ENCODE data around the gene HABP2. TPM values are rescaled to one million over a fixed set of nuclear protein-coding genes. Genes with fewer than 3 reads are reported as not detected.
A peak's percentile ranks its signal among the peaks of the same experiment; 100 is the strongest.

The HABP2 gene
- total RNA-seq, 1 donor from 2014 or later, result not detected

- DNase-seq, result no peak
- no peak for ATAC-seq
- intact Hi-C loops (cut with micrococcal nuclease), result no loop called here
Observed at GRCh38 chr10:113524539-113525490, 28.0 kb upstream of the HABP2 start.

GRCh38 chr10:113525713-113526112, 27.1 kb upstream of the HABP2 start:
- ATAC-seq, result no peak
- intact Hi-C loops (cut with micrococcal nuclease), result no loop called here
- DNase-seq, result no peak

GRCh38 chr10:113527211-113527906, 25.5 kb upstream of the HABP2 start:
- intact Hi-C loops (cut with micrococcal nuclease), result no loop called here
- DNase-seq (no peak), ATAC-seq (no peak)

DNA sequence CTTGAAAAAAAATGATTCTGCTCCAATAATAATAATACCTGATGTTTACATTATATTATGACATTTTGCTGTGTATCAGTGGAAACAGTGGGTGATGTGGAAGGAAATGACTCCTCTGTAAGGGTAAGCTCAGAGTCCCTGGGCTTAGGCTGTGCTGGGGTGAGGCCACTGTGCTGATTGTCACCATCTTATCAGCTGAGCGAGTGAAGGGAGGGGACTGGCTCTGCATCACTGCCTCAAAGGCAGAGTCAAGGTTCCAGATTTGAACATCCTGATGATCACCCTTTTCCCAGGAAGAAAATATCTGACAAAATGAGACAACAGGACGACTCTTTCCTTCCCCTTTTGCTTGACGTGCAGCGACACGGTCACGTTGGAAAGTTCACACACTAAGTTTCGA, 24.0 kb upstream of the HABP2 start:
- intact Hi-C loops (cut with micrococcal nuclease), result no loop called here
- ATAC-seq (no peak), DNase-seq (no peak)

DNA sequence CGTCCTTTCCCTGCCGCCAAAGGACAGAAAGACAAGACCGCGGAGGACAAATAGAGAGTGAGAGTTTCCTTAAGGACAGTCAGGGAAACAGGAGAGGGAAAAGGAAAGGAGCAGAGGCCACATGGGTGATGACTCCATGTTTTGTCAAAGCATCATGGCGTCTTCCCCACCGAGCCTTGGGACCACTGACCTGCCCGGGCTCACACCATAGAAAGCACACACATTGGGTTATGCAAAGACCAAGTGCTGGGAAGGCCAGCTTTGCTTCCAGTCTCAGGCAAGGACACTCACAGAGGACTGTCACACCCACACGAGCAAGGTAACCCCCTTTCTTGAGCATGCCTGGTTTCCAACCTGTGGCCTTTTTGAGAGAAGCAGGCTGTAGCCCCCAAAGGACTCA, 23.3 kb upstream of the HABP2 start:
- intact Hi-C loops (cut with micrococcal nuclease), result no loop called here
- ATAC-seq (no peak), DNase-seq (no peak)

- intact Hi-C loops (cut with micrococcal nuclease), result no loop called here
- DNase-seq (no peak), ATAC-seq (no peak)
Observed at GRCh38 chr10:113530476-113530875, 22.4 kb upstream of the HABP2 start.

- ATAC-seq (no peak), DNase-seq (no peak)
- intact Hi-C loops (cut with micrococcal nuclease), result no loop called here
Observed at GRCh38 chr10:113532724-113533123, 20.1 kb upstream of the HABP2 start.

DNA sequence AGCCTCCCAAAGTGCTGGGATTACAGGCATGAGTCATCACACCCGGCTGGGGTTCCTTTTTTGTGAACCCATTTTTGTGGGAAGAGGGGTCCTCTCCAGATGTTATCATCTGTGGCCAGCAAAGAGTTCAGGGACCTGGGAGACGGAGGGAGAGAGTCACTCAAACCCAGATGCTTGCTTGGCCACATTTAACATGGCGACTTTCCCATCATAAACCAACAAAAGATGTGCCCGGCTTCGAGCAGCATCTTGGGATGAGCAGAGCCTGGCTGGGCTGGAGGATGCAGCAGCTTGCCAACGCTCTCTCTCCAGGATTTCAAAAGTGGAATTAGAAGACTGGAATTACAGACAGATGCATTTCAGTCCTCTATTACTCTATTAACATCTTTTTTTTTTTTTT, 19.1 kb upstream of the HABP2 start:
- ATAC-seq, result no peak
- no peak for DNase-seq
- intact Hi-C loops (cut with micrococcal nuclease), result no loop called here

GRCh38 chr10:113534423-113534822, 18.4 kb upstream of the HABP2 start:
- no peak for ATAC-seq
- intact Hi-C loops (cut with micrococcal nuclease), result no loop called here
- DNase-seq, result no peak

DNA sequence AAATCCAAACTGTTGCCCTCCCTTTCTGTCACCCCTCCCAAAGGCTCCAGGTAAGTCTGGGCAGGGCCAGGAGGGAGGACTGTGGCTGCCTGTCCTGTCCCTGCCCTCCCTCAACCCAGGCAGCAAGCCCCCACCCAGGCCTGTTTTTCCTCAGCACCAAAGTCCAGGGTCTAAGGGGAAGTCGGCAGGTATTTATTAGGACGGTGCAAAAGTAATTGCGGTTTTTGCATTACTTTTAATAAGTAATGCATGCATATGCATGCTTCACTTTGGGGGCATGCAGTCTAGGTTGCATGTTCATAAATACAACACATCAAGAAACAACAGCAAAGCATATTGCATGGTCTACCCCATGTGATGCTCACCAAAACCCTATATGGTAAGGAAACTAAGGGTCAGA, 15.2 kb upstream of the HABP2 start:
- intact Hi-C loops (cut with micrococcal nuclease), result no loop called here
- ATAC-seq (no peak), DNase-seq (no peak)

DNA sequence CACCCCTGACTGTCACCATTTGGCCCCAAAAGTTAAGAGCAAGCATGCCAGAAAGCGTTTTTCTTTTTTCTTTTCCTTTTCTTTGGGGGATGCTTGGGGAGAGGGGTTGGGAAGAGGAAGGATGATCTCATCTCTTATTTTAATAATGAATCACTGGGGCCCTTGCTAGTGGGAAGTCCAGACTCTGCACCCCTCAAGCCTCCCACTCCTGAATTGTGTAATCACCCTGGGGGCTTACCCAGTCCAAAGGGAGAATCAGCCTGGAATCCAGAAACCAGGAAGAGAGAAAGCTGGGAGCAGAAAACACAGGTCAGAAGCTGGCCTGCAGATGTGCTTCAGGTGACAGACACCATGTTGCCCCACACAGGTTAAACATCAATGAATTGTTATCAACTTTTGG, 14.7 kb upstream of the HABP2 start:
- no peak for ATAC-seq
- intact Hi-C loops (cut with micrococcal nuclease), result no loop called here
- no peak for DNase-seq

DNA sequence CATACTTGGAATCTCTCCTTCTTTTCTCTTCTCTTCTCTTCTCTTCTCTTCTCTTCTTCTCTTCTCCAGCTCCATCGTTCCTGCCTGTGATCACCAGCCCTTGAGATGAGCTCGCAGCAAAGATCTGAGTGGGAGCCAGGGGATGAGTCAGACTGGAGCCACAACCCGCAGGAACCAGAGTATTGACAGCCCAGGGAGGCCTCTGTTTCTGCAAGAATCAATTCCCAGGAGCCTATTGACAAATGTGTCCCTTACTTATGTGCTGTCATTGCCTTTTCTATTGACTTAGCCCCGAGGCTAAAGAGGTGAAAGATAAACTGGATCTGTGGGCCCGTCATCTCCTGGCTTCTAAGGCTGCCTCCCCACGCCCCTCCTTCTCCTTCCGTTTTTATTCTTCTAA, 13.1 kb upstream of the HABP2 start:
- intact Hi-C loops (cut with micrococcal nuclease), result no loop called here
- ATAC-seq, result no peak
- no peak for DNase-seq

- intact Hi-C loops (cut with micrococcal nuclease), result no loop called here
- ATAC-seq, result no peak
- no peak for DNase-seq
Observed at GRCh38 chr10:113540845-113541548, 11.9 kb upstream of the HABP2 start.

DNA sequence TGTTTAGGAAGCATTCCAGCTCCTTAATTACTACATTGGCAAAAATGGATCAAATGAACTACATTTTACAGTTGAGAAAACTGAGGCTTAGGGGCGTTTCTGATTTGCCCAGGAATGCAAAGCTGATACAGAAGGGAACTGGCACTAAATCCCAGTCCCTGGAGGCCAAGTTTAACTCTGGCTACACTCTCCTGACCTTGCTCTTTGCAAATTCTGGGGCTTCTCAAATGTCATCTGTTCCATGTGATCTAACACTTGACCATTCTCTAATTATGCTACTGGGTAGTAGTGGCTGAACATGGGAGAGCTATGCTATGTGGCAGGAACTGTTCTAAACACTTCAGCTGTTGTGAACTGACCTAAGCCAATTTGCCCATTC, 11.3 kb upstream of the HABP2 start:
- DNase-seq (no peak), ATAC-seq (peak; percentile 69)
- intact Hi-C loops (cut with micrococcal nuclease), result no loop called here

DNA sequence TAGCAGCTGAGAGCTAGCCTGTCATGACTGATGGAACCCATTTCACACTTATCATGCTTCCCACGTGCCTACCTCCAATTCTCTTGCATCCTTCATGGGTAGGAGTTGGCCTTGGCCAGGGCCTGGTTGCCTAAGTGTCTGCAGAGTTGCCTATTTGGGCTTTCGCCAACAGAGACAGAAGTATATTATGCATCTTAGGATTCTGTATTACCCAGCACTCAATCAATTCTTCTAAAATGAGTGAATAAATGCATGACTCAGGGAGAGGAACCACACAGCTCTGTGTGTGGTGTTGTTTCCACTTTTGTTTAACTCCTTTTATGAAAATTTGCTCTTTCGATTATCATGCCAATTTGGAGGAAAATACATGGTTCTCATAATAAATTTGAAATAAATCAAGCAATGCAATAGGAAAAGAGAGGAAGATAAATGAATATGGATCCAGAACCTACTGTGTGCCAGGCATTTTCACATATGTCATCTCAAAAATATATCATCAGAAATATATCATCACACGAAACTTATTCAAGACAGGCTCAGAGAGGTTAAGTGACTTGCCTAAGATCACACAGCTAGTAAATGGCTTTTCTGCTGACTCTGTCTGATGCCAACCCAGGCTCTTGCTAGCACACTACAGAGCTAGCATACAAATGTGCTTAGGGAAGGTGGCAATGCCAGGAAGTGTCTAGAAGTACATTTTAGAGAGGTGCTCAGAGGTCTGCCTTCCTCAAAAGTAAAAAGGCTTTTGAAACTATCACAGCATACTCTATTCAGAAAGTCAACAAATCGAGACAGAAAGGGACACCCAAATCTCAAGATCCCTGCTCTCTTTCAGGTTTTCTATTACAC, 9.5 kb upstream of the HABP2 start:
- intact Hi-C loops (cut with micrococcal nuclease), result no loop called here
- ATAC-seq, result no peak
- DNase-seq, result no peak

DNA sequence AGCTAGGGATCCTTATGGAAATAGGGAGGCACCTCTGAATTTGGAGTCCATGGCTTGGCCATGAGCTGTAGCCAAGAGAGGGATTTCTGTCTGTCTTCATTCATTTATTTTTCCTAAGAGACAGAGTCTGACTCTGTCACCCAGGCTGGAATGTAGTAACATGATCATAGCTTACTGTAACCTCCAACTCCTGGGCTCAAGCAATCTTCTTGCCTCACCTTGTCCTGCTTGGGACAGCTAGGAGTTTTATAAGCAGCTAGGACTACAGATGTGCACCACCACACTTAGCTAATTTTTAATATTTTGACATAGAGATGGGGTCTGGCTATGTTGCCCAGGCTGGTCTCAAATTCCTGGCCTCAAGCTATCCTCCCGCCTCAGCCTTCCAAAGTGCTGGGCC, 8.5 kb upstream of the HABP2 start:
- DNase-seq (no peak), ATAC-seq (no peak)
- intact Hi-C loops (cut with micrococcal nuclease), result no loop called here

DNA sequence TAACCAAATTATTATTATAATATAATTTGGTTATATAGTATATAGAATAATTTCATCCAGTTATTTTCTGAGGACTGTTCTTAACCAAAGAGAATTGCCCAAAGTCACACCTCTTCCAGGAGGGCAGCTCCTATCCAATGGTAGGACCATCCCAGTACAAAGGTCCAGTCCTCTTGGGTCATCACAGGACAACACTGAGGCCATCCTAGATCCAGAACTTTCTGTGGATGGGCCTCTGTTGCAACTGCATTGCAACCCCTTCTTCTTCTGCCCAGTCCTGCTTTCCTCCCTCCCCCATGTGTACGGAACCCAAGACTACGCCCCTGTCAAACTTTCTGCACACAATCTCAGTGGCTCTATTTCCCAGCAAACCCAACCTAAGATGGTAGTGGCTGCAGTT, 5.4 kb upstream of the HABP2 start:
- ATAC-seq (no peak), DNase-seq (no peak)
- intact Hi-C loops (cut with micrococcal nuclease), result no loop called here

DNA sequence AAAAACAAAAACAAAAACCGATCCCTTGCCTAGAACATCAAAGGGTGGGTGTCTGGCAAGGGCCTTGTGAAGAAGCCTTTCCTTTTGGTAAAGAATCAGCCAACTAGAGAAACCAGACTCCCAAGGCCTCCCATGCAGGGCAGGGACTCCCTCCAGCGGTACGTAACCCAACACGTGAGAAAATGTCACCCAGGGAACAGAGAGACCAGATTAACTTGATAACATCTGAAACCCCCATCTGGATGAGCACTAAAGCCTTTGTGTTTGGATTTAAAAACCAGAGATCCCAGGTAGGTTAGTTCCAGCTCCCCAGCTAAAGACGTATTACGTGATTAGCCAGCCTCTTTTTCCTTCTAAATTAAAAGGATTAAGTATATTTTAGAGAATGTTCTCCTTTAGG, 3.0 kb upstream of the HABP2 start:
- ATAC-seq (no peak), DNase-seq (no peak)
- intact Hi-C loops (cut with micrococcal nuclease), result no loop called here

DNA sequence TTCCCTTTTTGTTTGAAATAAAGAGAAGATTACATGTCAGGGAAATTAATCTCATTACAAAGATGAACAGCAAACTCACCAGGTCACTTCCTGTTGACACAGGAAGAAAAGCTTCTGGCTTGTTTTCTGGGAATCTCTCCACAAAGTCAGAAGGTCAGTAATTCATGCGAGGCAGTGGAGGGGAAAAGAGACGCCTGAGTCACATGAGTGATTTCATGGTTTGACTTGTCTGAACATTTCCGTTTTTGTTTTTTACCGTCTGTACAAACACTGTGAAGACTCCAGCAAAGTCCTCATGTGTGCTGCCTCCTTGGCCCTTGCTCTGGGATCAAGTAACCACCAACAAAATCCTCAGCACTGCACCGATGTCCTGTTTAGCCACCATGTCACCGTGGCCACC, 2.5 kb upstream of the HABP2 start:
- ATAC-seq, result no peak
- DNase-seq, result no peak

More for the DNA sequence above, 2.5 kb upstream of the HABP2 start:
- intact Hi-C loops (cut with micrococcal nuclease), result no loop called here

Measured in left ventricle myocardium superior (tissue), 1 donor.